Heart left ventricle (tissue), 13 donors: Measurements from ENCODE around the gene DOCK4.

Experiments used
- CTCF ChIP-seq, 12 donors: fragments of 200-600 bp; sonication (generic) in 4 of 12; IDR thresholded peaks; one replicate each; pipeline versions ENCODE4 v1.5.0 to v1.8.0; 2018 to 2022; ENCODE audit warnings: antibody characterized with exemption in 12 of 12, mild to moderate bottlenecking in 5 of 12
- POLR2A ChIP-seq, 2 donors: fragments of 450-650 bp; IDR thresholded peaks; one replicate each; pipeline ENCODE4 v1.6.1; 2017; ENCODE audit warnings: antibody characterized with exemption in 2 of 2, mild to moderate bottlenecking in 2 of 2, moderate library complexity in 2 of 2
- donor health status: ischemic (EF 13 %, LVEDD 7.1; RV severe dilation, severe dysfunction).
- donor health status: DM: no; HTN: yes; CAD: no.
- donor health status: DM: no; HTN: no; CAD: no.
- donor health status: ischemic (EF 25% LVEDD 6.9; RV normal size, moderate dysfunction).
- donor health status: ischemic (EF 25% LVEDD 5.7; RV mildly dilated, moderate dysfunction).
- donor health status: ischemic (EF 35%, LVEDD 5.7; RV mildly dilated, moderate dysfunction).
- donor health status: nonischemic (EF 11% LVEDD 7.7; RV severe dilation, severe dysfunction).
- donor health status: DM: yes; HTN: yes; CAD: no.
- donor health status: PGD.
- donor health status: ischemic (EF 29% LVEDD 5.4; RV normal size, mild dysfunction).
- donor health status: nonischemic (EF 23%, LVEDD 6.1; RV moderate dilation, normal function).

DNA sequence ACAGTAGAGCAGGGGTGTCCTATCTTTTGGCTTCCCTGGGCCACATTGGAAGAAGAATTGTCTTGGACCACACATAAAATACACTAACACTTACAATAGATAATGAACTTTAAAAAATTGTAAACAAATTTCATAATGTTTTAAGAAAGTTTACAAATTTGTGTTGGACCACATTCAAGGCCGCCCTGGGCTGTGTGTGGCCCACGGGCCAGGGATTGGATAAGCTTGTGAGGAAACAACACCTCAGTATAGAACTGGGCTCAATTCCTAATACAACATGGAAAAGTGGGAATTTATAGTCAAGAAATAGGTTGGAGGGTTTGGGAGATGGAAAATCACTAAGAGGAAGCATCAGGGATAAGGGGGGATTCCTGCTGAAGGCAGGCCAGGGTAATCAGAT lies 18.0 kb upstream of the DOCK4 start:
- TF ChIP-seq CTCF (IDR thresholded peaks at IDR 0.05) (no peak), POLR2A (IDR thresholded peaks at IDR 0.05) (no peak)
